Heart left ventricle (tissue), 16 donors: ENCODE results near the gene MACF1. TPM values are rescaled to one million over a fixed set of nuclear protein-coding genes. Genes with fewer than 3 reads are reported as not detected.

Source experiments
- ATAC-seq, 4 donors: fragments of 200-7000 bp; cut with Tn5 transposase; one replicate each; pipeline ENCODE4 v1.9.1; 2020 to 2022; ENCODE audit warnings: moderate library complexity in 4 of 4, mild to moderate bottlenecking in 3 of 4, moderate number of reproducible peaks in 1 of 4
- DNase-seq, 5 donors: peaks; one replicate each; pipeline ENCODE4 v3.0.0-alpha.2; 2020
- H3K27ac ChIP-seq, 12 donors: fragments of 200-600 bp; sonication (generic) in 4 of 12; one replicate each; pipeline versions ENCODE4 v1.5.0 to v1.8.0; 2016 to 2022; ENCODE audit warnings: mild to moderate bottlenecking in 2 of 12
- H3K27me3 ChIP-seq, 9 donors: fragments of 200-600 bp; sonication (generic) in 2 of 9; one replicate each; pipeline versions ENCODE4 v1.5.1 to v1.8.0; 2016 to 2022; ENCODE audit warnings: mild to moderate bottlenecking in 3 of 9
- H3K36me3 ChIP-seq, 9 donors: fragments of 200-600 bp; sonication (generic) in 2 of 9; one replicate each; pipeline versions ENCODE4 v1.5.0 to v1.8.0; 2018 to 2022; ENCODE audit warnings: mild to moderate bottlenecking in 2 of 9
- H3K4me1 ChIP-seq, 12 donors: fragments of 200-600 bp; sonication (generic) in 4 of 12; one replicate each; pipeline versions ENCODE4 v1.5.0 to v1.8.0; 2016 to 2022; ENCODE audit warnings: mild to moderate bottlenecking in 3 of 12
- H3K4me3 ChIP-seq, 12 donors: fragments of 200-600 bp; sonication (generic) in 4 of 12; one replicate each; pipeline versions ENCODE4 v1.5.0 to v1.8.0; 2017 to 2022; ENCODE audit warnings: mild to moderate bottlenecking in 9 of 12, moderate library complexity in 4 of 12
- H3K9me3 ChIP-seq, 12 donors: fragments of 200-600 bp; sonication (generic) in 4 of 12; one replicate each; pipeline versions ENCODE4 v1.5.0 to v1.8.0; 2016 to 2022; ENCODE audit warnings: mild to moderate bottlenecking in 1 of 12
- POLR2A ChIP-seq, 2 donors: fragments of 450-650 bp; IDR thresholded peaks; one replicate each; pipeline ENCODE4 v1.6.1; 2017; ENCODE audit warnings: antibody characterized with exemption in 2 of 2, mild to moderate bottlenecking in 2 of 2, moderate library complexity in 2 of 2
- WGBS, 4 donors: extraction: QIAGEN DNeasy Blood & Tissue Kit in 2 of 4; methylation state at CpG; one replicate each; pipeline versions ENCODE4 v1.1.5 to v1.1.7; 2013 to 2018; 5-methylcytosine and 5-hydroxymethylcytosine counted together
- intact Hi-C, 10 donors: fragments of 100-400 bp; cut with DNase I; formaldehyde crosslinking; loops; one replicate each; pipeline versions ENCODE4 v1.11.1 to v1.14.2; 2022
- polyA plus RNA-seq, 2 donors: library from polyadenylated mRNA; stranded (reverse); fragments of 200-250 nt; gene quantifications; one replicate each; pipeline ENCODE4 v1.2.3, GENCODE V29; 2013
- total RNA-seq, 9 donors: library from RNA; depleted of rRNA in 2 of 9; stranded (reverse); fragments of >200 nt in 2 of 9; fragmentation: NEBNext Ultra II Directional in 3 of 9; extraction: Animal tissue kit (Norgen Biotek cat#: 25700) in 3 of 9; gene quantifications; one replicate each; pipeline versions ENCODE4 v1.1.0 to v1.2.4, GENCODE V29; 2016 to 2023
- TF ChIP-seq, protein P1 (sequence below), 12 donors: fragments of 200-600 bp; sonication (generic) in 4 of 12; IDR thresholded peaks; one replicate each; pipeline versions ENCODE4 v1.5.0 to v1.8.0; 2018 to 2022; ENCODE audit warnings: antibody characterized with exemption in 12 of 12, mild to moderate bottlenecking in 5 of 12
- donor health status: ischemic (EF 13 %, LVEDD 7.1; RV severe dilation, severe dysfunction).
- donor health status: healthy with polysubstance abuse.
- donor health status: DM: no; HTN: yes; CAD: no.
- donor health status: DM: no; HTN: no; CAD: no.
- donor health status: ischemic (EF 25% LVEDD 6.9; RV normal size, moderate dysfunction).
- donor health status: ischemic (EF 25% LVEDD 5.7; RV mildly dilated, moderate dysfunction).
- donor health status: healthy.
- donor health status: DM: yes; HTN: yes; CAD: no.
- donor health status: ischemic (EF 35%, LVEDD 5.7; RV mildly dilated, moderate dysfunction).
- donor health status: nonischemic (EF 11% LVEDD 7.7; RV severe dilation, severe dysfunction).
- donor health status: DM: yes; HTN: yes; CAD: no.
- donor health status: PGD.
- donor health status: ischemic (EF 29% LVEDD 5.4; RV normal size, mild dysfunction).
- donor health status: nonischemic (EF 23%, LVEDD 6.1; RV moderate dilation, normal function).

MACF1 gene
- total and polyA plus RNA-seq, 11 donors: 102 to 436 (median 251) TPM

DNA sequence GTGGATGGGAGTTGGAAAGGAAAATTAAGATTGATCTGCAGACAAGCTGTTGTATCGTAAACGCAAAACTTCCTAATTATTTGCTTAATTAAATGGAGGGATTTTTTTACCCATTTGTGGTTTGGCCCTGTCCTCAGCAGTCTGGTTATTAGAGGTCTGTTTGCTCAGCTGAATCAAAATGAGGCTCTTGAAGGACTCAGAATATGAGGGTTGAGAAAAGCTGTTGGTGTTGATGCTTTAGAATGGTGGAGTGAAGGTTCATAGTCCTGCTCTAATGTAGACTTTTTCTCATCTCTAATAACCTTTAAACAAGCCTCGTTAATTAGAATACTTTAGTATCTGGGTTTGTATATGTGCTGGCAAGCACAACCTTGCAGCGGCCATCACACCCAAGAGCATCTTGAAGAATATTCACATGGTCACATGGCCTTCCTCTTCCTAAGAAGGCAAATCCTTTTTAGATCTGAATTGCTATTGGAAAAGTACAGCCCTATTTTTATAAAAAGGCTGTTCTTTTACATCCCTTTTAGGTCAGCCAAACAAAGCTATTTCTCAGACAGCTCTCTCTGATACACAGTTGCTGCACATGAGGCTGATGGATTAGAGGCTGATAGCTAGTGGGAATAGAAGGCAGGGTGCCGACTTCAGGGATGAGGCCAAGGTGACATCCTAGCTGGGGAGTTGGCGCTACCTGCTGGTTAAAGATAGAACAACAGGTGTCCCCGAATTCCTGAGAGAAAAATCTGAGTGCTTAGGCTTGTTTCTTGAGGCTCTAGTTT is 53.8 kb downstream of the MACF1 start:
- ATAC-seq (peak; percentile 63 to 88 (median 84)), DNase-seq (peak in 4 of 5 donors; percentile 58 to 72 (median 69))
- Histone ChIP-seq H3K9me3 (no peaks in the 10 kb centered on the region), H3K27me3 (no peaks in the 10 kb centered on the region), H3K4me1 (peaks cover 0 to 39% (median 20%) of the 10 kb centered on the region in 12 donors), H3K4me3 (no peak overlapping the region), H3K27ac (peak overlapping the region in 10 of 12 donors; percentile 2 to 53 (median 17)), H3K36me3 (peaks cover 0 to 71% (median 40%) of the 10 kb centered on the region in 9 donors)
- WGBS, 4 donors: 41 to 47% (median 43%) methylated on average over 7 of the region's 7 CpGs
- intact Hi-C loops: loop anchor here (1.0 to 5.0 kb wide), 12 partner anchors 46 to 161 kb away; partner anchors contain the start of gene MACF1 (in 2 of the 10)
- TF ChIP-seq, protein P1, sequence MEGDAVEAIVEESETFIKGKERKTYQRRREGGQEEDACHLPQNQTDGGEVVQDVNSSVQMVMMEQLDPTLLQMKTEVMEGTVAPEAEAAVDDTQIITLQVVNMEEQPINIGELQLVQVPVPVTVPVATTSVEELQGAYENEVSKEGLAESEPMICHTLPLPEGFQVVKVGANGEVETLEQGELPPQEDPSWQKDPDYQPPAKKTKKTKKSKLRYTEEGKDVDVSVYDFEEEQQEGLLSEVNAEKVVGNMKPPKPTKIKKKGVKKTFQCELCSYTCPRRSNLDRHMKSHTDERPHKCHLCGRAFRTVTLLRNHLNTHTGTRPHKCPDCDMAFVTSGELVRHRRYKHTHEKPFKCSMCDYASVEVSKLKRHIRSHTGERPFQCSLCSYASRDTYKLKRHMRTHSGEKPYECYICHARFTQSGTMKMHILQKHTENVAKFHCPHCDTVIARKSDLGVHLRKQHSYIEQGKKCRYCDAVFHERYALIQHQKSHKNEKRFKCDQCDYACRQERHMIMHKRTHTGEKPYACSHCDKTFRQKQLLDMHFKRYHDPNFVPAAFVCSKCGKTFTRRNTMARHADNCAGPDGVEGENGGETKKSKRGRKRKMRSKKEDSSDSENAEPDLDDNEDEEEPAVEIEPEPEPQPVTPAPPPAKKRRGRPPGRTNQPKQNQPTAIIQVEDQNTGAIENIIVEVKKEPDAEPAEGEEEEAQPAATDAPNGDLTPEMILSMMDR (IDR thresholded peaks at IDR 0.05): peak; percentile 77 to 94 (median 85)
- TF ChIP-seq POLR2A (IDR thresholded peaks at IDR 0.05): no peak

DNA sequence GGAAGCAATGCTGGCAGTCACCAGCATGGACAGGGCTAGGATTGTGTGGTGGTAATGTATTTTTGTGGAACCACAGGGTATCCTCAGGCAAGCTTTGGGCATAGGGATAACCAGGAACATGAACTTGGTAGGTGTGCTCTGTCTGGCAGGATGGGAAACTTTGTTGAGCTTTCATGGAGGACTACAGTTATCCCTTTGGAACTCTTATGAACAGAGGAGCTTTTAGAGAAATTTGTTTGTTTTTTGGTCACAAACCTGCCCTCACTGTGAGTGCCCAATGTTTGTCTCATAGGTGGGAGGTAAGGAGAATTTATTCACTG is 54.4 kb downstream of the MACF1 start:
- Histone ChIP-seq H3K36me3 (peaks cover 0 to 70% (median 39%) of the 10 kb centered on the region in 9 donors), H3K27ac (peak overlapping the region in 4 of 12 donors; percentile 2 to 53 (median 14)), H3K4me1 (peaks cover 0 to 34% (median 18%) of the 10 kb centered on the region in 12 donors), H3K27me3 (no peaks in the 10 kb centered on the region), H3K4me3 (no peak overlapping the region), H3K9me3 (no peaks in the 10 kb centered on the region)
- peak in 2 of 4 donors; percentile 27 to 34 for ATAC-seq
- intact Hi-C loops: loop anchor here (1.0 to 5.0 kb wide), 12 partner anchors 47 to 162 kb away; partner anchors contain the start of gene MACF1 (in 2 of the 10)
- DNase-seq: no peak
- TF ChIP-seq, protein P1 (IDR thresholded peaks at IDR 0.05): no peak
- no peak for TF ChIP-seq POLR2A (IDR thresholded peaks at IDR 0.05)

DNA sequence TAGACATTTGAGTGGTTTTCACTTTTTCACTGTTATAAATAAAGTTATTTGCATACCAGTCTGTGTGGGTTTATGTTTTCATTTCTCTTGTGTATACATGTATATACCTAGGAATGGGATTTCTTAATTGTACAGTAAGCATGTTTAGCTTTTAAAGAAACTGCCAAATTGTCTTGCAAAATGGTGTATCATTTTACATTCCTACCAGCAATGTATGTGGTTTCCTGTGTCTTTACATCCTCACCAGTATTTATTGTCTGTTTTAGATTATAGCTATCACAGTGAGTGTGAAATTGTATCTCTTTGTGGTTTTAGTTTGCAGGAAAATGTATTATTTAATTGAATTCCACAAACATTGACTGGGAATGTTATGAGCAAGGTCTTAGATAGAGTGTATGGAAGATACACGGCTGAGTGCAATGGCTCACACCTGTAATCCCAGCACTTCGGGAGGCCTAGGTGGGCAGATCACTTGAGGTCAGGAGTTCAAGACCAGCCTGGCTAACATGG is 57.3 kb downstream of the MACF1 start:
- 84 to 97% (median 89%) methylated on average over 2 of the region's 2 CpGs for WGBS, 4 donors
- peaks cover 0 to 27% (median 16%) of the 10 kb centered on the region in 12 donors for H3K4me1 ChIP-seq
- H3K9me3 ChIP-seq: no peaks in the 10 kb centered on the region
- intact Hi-C loops: no loop called here
- DNase-seq (no peak), ATAC-seq (no peak)
- TF ChIP-seq, protein P1 (IDR thresholded peaks at IDR 0.05): no peak
- TF ChIP-seq POLR2A (IDR thresholded peaks at IDR 0.05): no peak
- peak overlapping the region in 1 of 12 donors; percentile 53 for H3K27ac ChIP-seq
- H3K4me3 ChIP-seq: no peak overlapping the region
- H3K27me3 ChIP-seq: no peaks in the 10 kb centered on the region
- peaks cover 0 to 42% (median 18%) of the 10 kb centered on the region in 9 donors for H3K36me3 ChIP-seq

DNA sequence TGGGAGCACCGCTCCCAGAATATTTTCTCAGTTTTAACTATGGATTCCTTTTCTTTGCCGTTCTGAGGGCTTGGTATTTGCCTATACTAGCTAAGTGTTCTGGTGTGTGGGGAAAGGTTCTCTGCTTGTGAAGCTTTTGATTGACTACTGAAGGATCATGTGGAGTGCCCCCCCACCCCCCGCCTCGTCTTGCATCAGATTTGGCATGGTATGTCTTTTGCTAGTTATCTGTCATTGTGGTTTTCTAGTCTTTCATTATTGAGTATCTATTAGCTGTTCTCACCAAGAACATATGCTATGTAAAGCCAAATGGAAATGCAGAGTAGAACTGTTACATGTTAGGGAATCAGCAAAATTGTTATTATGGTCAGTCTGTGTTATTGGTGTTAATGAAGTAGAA is 58.3 kb downstream of the MACF1 start:
- peak overlapping the region in 1 of 12 donors; percentile 53 for H3K27ac ChIP-seq
- H3K4me1 ChIP-seq: peaks cover 0 to 36% (median 25%) of the 10 kb centered on the region in 12 donors
- 77 to 80% (median 78%) methylated on average over 4 of the region's 4 CpGs for WGBS, 4 donors
- no peak for DNase-seq
- no peaks in the 10 kb centered on the region for H3K9me3 ChIP-seq
- TF ChIP-seq, protein P1 (IDR thresholded peaks at IDR 0.05): no peak
- no peak for TF ChIP-seq POLR2A (IDR thresholded peaks at IDR 0.05)
- no peak for ATAC-seq
- no peaks in the 10 kb centered on the region for H3K27me3 ChIP-seq
- H3K4me3 ChIP-seq: no peak overlapping the region
- H3K36me3 ChIP-seq: peaks cover 0 to 35% (median 10%) of the 10 kb centered on the region in 9 donors
- intact Hi-C loops: no loop called here
